ENCODE results near the gene DISP3. TPM values are rescaled to one million over a fixed set of nuclear protein-coding genes. Genes with fewer than 3 reads are reported as not detected.

Gene DISP3, protein sequence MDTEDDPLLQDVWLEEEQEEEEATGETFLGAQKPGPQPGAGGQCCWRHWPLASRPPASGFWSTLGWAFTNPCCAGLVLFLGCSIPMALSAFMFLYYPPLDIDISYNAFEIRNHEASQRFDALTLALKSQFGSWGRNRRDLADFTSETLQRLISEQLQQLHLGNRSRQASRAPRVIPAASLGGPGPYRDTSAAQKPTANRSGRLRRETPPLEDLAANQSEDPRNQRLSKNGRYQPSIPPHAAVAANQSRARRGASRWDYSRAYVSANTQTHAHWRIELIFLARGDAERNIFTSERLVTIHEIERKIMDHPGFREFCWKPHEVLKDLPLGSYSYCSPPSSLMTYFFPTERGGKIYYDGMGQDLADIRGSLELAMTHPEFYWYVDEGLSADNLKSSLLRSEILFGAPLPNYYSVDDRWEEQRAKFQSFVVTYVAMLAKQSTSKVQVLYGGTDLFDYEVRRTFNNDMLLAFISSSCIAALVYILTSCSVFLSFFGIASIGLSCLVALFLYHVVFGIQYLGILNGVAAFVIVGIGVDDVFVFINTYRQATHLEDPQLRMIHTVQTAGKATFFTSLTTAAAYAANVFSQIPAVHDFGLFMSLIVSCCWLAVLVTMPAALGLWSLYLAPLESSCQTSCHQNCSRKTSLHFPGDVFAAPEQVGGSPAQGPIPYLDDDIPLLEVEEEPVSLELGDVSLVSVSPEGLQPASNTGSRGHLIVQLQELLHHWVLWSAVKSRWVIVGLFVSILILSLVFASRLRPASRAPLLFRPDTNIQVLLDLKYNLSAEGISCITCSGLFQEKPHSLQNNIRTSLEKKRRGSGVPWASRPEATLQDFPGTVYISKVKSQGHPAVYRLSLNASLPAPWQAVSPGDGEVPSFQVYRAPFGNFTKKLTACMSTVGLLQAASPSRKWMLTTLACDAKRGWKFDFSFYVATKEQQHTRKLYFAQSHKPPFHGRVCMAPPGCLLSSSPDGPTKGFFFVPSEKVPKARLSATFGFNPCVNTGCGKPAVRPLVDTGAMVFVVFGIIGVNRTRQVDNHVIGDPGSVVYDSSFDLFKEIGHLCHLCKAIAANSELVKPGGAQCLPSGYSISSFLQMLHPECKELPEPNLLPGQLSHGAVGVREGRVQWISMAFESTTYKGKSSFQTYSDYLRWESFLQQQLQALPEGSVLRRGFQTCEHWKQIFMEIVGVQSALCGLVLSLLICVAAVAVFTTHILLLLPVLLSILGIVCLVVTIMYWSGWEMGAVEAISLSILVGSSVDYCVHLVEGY (N-terminal part only)
- total RNA-seq, result 0.93 TPM

DNA sequence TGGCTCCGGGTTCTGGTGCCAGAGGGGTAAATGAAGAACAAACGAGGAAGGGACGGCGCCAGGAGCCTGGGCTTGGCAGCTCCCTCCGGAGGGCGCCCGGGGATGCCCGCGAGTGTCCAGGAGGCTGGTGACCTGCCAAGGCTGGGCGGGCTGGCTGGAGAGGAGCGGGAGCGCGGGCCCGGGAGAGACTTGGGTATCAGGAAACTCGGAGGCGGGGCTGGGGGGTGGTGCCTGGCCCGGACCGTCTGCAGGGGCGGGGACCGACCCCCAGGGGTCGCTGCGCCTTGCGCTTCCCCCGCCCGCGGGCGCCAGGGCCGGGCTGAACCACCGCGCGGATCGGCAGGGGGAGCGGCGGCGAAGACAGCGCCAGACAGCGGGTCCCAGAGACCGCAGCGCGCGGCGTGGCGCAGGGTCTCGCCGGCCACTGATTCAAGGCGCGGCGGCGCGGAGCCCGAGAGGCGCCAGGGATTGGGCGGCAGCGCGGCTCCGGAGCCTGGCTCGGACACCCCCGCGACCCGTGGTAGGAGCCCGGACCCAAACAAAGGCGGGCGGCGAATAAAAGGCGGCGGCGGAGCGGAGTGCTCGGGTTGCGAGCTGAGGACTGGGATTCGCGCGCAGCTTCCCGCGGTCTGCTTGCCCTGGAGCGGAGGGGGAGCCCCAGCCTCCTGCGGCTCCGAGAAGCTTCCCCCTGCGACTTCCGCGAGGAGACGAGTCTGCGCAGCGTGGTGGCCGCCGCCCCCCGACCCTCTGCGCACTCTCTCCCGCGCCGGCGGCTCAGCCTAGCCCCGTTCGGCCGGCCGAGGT lies at the start of gene DISP3:
DISP3 (plus strand) TSS at position 585 of the 804 bp plus-strand sequence. CDS start 21,838 bp downstream, outside the sequence.

Other genes starting within 250 kb of the DISP3 start
- gene MTOR, start 216.6 kb upstream of the DISP3 start, total RNA-seq, result 44.6 TPM
- 15.1 TPM for gene UBIAD1, start 206.0 kb upstream of the DISP3 start, total RNA-seq
- gene FBXO2, start 175.3 kb downstream of the DISP3 start, total RNA-seq, result 1.4 TPM
- 19.7 TPM for gene FBXO44, start 175.7 kb downstream of the DISP3 start, total RNA-seq
- 5.4 TPM for gene FBXO6, start 185.0 kb downstream of the DISP3 start, total RNA-seq
- gene MAD2L2, start 202.0 kb downstream of the DISP3 start, total RNA-seq, result 42.4 TPM
- 0.93 TPM for gene DRAXIN, start 212.6 kb downstream of the DISP3 start, total RNA-seq

Measured in metanephros (tissue), 1 donor.